Measurements from ENCODE around the gene UGT3A1. TPM values are rescaled to one million over a fixed set of nuclear protein-coding genes. Genes with fewer than 3 reads are reported as not detected.

Gene UGT3A1
- total and polyA plus RNA-seq, 2 experiments from 2014 or later: 1.6 to 3.1 TPM

DNA sequence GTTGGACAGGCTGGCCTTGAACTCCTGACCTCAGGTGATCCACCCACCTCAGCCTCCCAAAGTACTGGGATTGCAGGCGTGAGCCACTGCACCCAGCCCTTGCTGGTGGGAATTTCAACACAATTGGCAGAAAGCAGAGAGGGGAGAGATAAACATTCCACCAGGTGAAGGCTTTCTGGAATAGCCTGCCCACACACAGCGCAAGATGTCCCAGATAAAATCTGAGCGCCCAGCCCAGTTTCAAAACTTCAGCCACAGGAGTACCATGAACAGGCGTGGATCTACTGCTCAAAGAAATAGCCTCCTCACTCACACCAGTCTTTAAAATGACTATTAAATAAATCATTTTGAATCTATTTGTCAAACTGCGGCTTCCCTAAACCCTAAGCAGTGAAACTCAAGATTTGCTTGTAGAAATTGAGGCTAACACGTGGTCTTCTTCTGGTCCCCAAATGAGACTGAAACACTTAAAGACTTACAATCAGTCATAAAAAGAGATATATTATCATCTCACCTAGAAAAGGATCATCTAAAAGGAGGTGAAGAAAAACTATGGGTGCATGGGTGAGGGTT is 87.5 kb downstream of the UGT3A1 start:
- no peak overlapping the region for H3K4me3 Mint-ChIP-seq
- H3K27me3 Mint-ChIP-seq (ENCODE audit: insufficient read depth, low read depth, poor library complexity): peaks cover under 1% of the 10 kb centered on the region
- Histone ChIP-seq H3K9me2 (ENCODE audit: insufficient read depth) (peaks cover 5% of the 10 kb centered on the region; the same call in 1 of the 2 replicates), H3K27ac (ENCODE audit: low read depth) (no peak overlapping the region), H3F3A (replicated peaks; ENCODE audit: low read depth) (no peaks in the 10 kb centered on the region), H3K4me3 (no peak overlapping the region), H3K79me2 (replicated peaks; ENCODE audit: insufficient read depth) (no peaks in the 10 kb centered on the region), H3K4me2 (no peak overlapping the region), H3K4me1 (ENCODE audit: insufficient read depth) (peaks cover 11% of the 10 kb centered on the region), H4K20me1 (replicated peaks; ENCODE audit: insufficient read depth) (no peaks in the 10 kb centered on the region), H3K36me3 (ENCODE audit: insufficient read depth) (no peaks in the 10 kb centered on the region), H3K27me3 (ENCODE audit: insufficient read depth) (no peaks in the 10 kb centered on the region), H2AFZ (no peak overlapping the region)
- DNase-seq (ENCODE audit: low spot score): no peak
- TF ChIP-seq EZH2phosphoT487 (IDR thresholded peaks at IDR 0.05; ENCODE audit: unreplicated experiment) (no peak), EZH2 (IDR thresholded peaks at IDR 0.05; ENCODE audit: low read depth, unreplicated experiment) (no peak), NANOG (IDR thresholded peaks at IDR 0.05; ENCODE audit: borderline replicate concordance) (no peak), ZNF114 (CRISPR knock-in tag; IDR thresholded peaks at IDR 0.05) (no peak)
- TF ChIP-seq, protein P1, sequence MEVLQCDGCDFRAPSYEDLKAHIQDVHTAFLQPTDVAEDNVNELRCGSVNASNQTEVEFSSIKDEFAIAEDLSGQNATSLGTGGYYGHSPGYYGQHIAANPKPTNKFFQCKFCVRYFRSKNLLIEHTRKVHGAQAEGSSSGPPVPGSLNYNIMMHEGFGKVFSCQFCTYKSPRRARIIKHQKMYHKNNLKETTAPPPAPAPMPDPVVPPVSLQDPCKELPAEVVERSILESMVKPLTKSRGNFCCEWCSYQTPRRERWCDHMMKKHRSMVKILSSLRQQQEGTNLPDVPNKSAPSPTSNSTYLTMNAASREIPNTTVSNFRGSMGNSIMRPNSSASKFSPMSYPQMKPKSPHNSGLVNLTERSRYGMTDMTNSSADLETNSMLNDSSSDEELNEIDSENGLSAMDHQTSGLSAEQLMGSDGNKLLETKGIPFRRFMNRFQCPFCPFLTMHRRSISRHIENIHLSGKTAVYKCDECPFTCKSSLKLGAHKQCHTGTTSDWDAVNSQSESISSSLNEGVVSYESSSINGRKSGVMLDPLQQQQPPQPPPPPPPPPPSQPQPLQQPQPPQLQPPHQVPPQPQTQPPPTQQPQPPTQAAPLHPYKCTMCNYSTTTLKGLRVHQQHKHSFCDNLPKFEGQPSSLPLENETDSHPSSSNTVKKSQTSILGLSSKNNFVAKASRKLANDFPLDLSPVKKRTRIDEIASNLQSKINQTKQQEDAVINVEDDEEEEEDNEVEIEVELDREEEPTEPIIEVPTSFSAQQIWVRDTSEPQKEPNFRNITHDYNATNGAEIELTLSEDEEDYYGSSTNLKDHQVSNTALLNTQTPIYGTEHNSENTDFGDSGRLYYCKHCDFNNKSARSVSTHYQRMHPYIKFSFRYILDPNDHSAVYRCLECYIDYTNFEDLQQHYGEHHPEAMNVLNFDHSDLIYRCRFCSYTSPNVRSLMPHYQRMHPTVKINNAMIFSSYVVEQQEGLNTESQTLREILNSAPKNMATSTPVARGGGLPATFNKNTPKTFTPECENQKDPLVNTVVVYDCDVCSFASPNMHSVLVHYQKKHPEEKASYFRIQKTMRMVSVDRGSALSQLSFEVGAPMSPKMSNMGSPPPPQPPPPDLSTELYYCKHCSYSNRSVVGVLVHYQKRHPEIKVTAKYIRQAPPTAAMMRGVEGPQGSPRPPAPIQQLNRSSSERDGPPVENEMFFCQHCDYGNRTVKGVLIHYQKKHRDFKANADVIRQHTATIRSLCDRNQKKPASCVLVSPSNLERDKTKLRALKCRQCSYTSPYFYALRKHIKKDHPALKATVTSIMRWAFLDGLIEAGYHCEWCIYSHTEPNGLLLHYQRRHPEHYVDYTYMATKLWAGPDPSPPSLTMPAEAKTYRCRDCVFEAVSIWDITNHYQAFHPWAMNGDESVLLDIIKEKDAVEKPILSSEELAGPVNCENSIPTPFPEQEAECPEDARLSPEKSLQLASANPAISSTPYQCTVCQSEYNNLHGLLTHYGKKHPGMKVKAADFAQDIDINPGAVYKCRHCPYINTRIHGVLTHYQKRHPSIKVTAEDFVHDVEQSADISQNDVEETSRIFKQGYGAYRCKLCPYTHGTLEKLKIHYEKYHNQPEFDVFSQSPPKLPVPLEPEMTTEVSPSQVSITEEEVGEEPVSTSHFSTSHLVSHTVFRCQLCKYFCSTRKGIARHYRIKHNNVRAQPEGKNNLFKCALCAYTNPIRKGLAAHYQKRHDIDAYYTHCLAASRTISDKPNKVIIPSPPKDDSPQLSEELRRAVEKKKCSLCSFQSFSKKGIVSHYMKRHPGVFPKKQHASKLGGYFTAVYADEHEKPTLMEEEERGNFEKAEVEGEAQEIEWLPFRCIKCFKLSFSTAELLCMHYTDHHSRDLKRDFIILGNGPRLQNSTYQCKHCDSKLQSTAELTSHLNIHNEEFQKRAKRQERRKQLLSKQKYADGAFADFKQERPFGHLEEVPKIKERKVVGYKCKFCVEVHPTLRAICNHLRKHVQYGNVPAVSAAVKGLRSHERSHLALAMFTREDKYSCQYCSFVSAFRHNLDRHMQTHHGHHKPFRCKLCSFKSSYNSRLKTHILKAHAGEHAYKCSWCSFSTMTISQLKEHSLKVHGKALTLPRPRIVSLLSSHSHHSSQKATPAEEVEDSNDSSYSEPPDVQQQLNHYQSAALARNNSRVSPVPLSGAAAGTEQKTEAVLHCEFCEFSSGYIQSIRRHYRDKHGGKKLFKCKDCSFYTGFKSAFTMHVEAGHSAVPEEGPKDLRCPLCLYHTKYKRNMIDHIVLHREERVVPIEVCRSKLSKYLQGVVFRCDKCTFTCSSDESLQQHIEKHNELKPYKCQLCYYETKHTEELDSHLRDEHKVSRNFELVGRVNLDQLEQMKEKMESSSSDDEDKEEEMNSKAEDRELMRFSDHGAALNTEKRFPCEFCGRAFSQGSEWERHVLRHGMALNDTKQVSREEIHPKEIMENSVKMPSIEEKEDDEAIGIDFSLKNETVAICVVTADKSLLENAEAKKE (CRISPR knock-in tag; IDR thresholded peaks at IDR 0.05): no peak
- TF ChIP-seq, protein P2, sequence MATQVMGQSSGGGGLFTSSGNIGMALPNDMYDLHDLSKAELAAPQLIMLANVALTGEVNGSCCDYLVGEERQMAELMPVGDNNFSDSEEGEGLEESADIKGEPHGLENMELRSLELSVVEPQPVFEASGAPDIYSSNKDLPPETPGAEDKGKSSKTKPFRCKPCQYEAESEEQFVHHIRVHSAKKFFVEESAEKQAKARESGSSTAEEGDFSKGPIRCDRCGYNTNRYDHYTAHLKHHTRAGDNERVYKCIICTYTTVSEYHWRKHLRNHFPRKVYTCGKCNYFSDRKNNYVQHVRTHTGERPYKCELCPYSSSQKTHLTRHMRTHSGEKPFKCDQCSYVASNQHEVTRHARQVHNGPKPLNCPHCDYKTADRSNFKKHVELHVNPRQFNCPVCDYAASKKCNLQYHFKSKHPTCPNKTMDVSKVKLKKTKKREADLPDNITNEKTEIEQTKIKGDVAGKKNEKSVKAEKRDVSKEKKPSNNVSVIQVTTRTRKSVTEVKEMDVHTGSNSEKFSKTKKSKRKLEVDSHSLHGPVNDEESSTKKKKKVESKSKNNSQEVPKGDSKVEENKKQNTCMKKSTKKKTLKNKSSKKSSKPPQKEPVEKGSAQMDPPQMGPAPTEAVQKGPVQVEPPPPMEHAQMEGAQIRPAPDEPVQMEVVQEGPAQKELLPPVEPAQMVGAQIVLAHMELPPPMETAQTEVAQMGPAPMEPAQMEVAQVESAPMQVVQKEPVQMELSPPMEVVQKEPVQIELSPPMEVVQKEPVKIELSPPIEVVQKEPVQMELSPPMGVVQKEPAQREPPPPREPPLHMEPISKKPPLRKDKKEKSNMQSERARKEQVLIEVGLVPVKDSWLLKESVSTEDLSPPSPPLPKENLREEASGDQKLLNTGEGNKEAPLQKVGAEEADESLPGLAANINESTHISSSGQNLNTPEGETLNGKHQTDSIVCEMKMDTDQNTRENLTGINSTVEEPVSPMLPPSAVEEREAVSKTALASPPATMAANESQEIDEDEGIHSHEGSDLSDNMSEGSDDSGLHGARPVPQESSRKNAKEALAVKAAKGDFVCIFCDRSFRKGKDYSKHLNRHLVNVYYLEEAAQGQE (IDR thresholded peaks at IDR 0.05; ENCODE audit: unreplicated experiment): no peak
- no peaks in the 10 kb centered on the region for H3K36me3 Mint-ChIP-seq (ENCODE audit: low read depth)
- H3K27ac Mint-ChIP-seq: no peak overlapping the region
- no peak for ATAC-seq
- peaks cover 11% of the 10 kb centered on the region; the same call in 2 of the 3 replicates for H3K4me1 Mint-ChIP-seq
- H3K9me3 Mint-ChIP-seq: peaks cover 9% of the 10 kb centered on the region; the same call in 2 of the 3 replicates

All from GM23338 (cell line).